GM18951 (cell line): ENCODE results near the gene GBX1.

Experiments
- POLR2A ChIP-seq: IDR thresholded peaks from 4 replicates; pipeline ENCODE4 v1.6.1; 2011; ENCODE audit warnings: mild to moderate bottlenecking; ENCODE audit not compliant: insufficient read length, insufficient read depth; ENCODE audit errors: extremely low read depth
- in situ Hi-C: fragments of 300-500 bp; cut with MboI; formaldehyde crosslinking; loops from one replicate; pipeline ENCODE4 v1.12.0; 2022; ENCODE audit warnings: low sequenced_read_pairs, mixed read lengths, inconsistent platforms; ENCODE audit not compliant: unreplicated experiment

The GBX1 gene

GRCh38 chr7:151167197-151167961 is at the start of gene GBX1:
Gene GBX1, minus strand, starts transcription at chr7:151167694. Its CDS starts 146 bp downstream, at chr7:151167548.
- in situ Hi-C loops: loop anchor here (10.0 kb wide), 1 partner anchor 87 kb away; no protein-coding TSS in a partner anchor
- TF ChIP-seq POLR2A: no peak

- in situ Hi-C loops: no loop called here
Observed at GRCh38 chr7:151215396-151215795, 47.9 kb upstream of the GBX1 start.

GRCh38 chr7:151213826-151214225 is 46.3 kb upstream of the GBX1 start:
- in situ Hi-C loops: no loop called here
- no peak for TF ChIP-seq POLR2A

More at GRCh38 chr7:151215396-151215795, 47.9 kb upstream of the GBX1 start:
- no peak for TF ChIP-seq POLR2A

GRCh38 chr7:151212626-151213025 is 45.1 kb upstream of the GBX1 start:
- no peak for TF ChIP-seq POLR2A
- in situ Hi-C loops: no loop called here

- TF ChIP-seq POLR2A: no peak
- in situ Hi-C loops: no loop called here
Observed at GRCh38 chr7:151211155-151211772, 43.8 kb upstream of the GBX1 start.

- no peak for TF ChIP-seq POLR2A
- in situ Hi-C loops: no loop called here
Observed at GRCh38 chr7:151210087-151210854, 42.8 kb upstream of the GBX1 start, which contains the start of gene H2BK1. Gene H2BK1, minus strand, starts transcription at chr7:151210488. Its CDS starts 170 bp downstream, at chr7:151210318.

- no peak for TF ChIP-seq POLR2A
- in situ Hi-C loops: no loop called here
Observed at GRCh38 chr7:151209588-151209987, 42.1 kb upstream of the GBX1 start.

GRCh38 chr7:151208253-151208862 is 40.9 kb upstream of the GBX1 start:
- in situ Hi-C loops: no loop called here
- TF ChIP-seq POLR2A: no peak

- in situ Hi-C loops: no loop called here
- TF ChIP-seq POLR2A: no peak
Observed at GRCh38 chr7:151207804-151208203, 40.3 kb upstream of the GBX1 start.

GRCh38 chr7:151207315-151207714 is 39.8 kb upstream of the GBX1 start:
- no peak for TF ChIP-seq POLR2A
- in situ Hi-C loops: no loop called here

GRCh38 chr7:151206914-151207313 is 39.4 kb upstream of the GBX1 start:
- in situ Hi-C loops: no loop called here
- TF ChIP-seq POLR2A: no peak

- in situ Hi-C loops: no loop called here
- no peak for TF ChIP-seq POLR2A
Observed at GRCh38 chr7:151205730-151206129, 38.2 kb upstream of the GBX1 start.
